ENCODE measurements around the gene RTEL1.

GRCh38 chr20:63737695-63737944 is 79.5 kb downstream of the RTEL1 start:
- TF ChIP-seq EZH2 (IDR thresholded peaks at IDR 0.05; ENCODE audit: borderline replicate concordance, low read length) (no peak), CTCF (conservative IDR thresholded peaks at IDR 0.05 in 1 of 2, IDR thresholded peaks at IDR 0.05 in 1 of 2; ENCODE audit: extremely low read depth in 1 of 2, insufficient read depth in 1 of 2, low read depth in 1 of 2, low read length in 2 of 2) (no peak)
